Mesenchymal stem cell (in vitro differentiated cells and primary cell): ENCODE results near the gene GGT6. TPM values are rescaled to one million over a fixed set of nuclear protein-coding genes. Genes with fewer than 3 reads are reported as not detected.
A peak's percentile ranks its signal among the peaks of the same experiment; 100 is the strongest.

Experiments used
- DNase-seq: peaks from one replicate; pipeline ENCODE4 v3.0.0-alpha.2; 2013
- H2AFZ ChIP-seq: one replicate; pipeline ENCODE4 v1.6.1; 2013; ENCODE audit warnings: low read depth, mild to moderate bottlenecking, control low read depth, inconsistent platforms, low read length, moderate library complexity
- H2AK5ac ChIP-seq: 2 replicates; pipeline ENCODE4 v1.6.1; 2013; ENCODE audit warnings: low read length, moderate library complexity, mild to moderate bottlenecking, inconsistent platforms; ENCODE audit not compliant: severe bottlenecking
- H2BK120ac ChIP-seq: one replicate; pipeline ENCODE4 v1.6.1; 2013; ENCODE audit warnings: low read depth, mild to moderate bottlenecking, inconsistent platforms, low read length, moderate library complexity
- H2BK12ac ChIP-seq, 2 experiments: one replicate each; pipeline ENCODE4 v1.6.1; 2013; ENCODE audit warnings: inconsistent platforms in 2 of 2, low read length in 2 of 2, mild to moderate bottlenecking in 2 of 2, moderate library complexity in 2 of 2, control low read depth in 1 of 2
- H2BK15ac ChIP-seq: one replicate; pipeline ENCODE4 v1.6.1; 2013; ENCODE audit warnings: mild to moderate bottlenecking, low read depth, inconsistent platforms; ENCODE audit not compliant: poor library complexity, severe bottlenecking
- H2BK5ac ChIP-seq: 2 replicates; pipeline ENCODE4 v1.6.1; 2013; ENCODE audit warnings: low read depth, mild to moderate bottlenecking, low read length, control low read depth, inconsistent platforms; ENCODE audit not compliant: poor library complexity, severe bottlenecking
- H3K14ac ChIP-seq, 2 experiments: one replicate each; pipeline ENCODE4 v1.6.1; 2013; ENCODE audit warnings: inconsistent platforms in 2 of 2, low read length in 2 of 2, control low read depth in 1 of 2, mild to moderate bottlenecking in 1 of 2, moderate library complexity in 1 of 2
- H3K18ac ChIP-seq, 2 experiments: one replicate each; pipeline ENCODE4 v1.6.1; 2013; ENCODE audit warnings: inconsistent platforms in 2 of 2, low read length in 2 of 2, control low read depth in 1 of 2, low read depth in 1 of 2, mild to moderate bottlenecking in 1 of 2
- H3K23ac ChIP-seq, 2 experiments: one replicate each; pipeline ENCODE4 v1.6.1; 2013; ENCODE audit warnings: inconsistent platforms in 2 of 2, low read length in 2 of 2, mild to moderate bottlenecking in 2 of 2, moderate library complexity in 2 of 2, control low read depth in 1 of 2
- H3K27ac ChIP-seq: 2 replicates; pipeline ENCODE4 v1.5.1; 2013; ENCODE audit warnings: mild to moderate bottlenecking, moderate library complexity, low read length, control low read depth, inconsistent platforms; ENCODE audit not compliant: poor library complexity, severe bottlenecking
- H3K27me3 ChIP-seq, 2 experiments: 2 replicates each; pipeline versions ENCODE4 v1.6.1 to v1.7.0; 2013; ENCODE audit warnings: low read length in 2 of 2, mild to moderate bottlenecking in 2 of 2, moderate library complexity in 2 of 2, control low read depth in 1 of 2, inconsistent platforms in 1 of 2; ENCODE audit not compliant: control insufficient read depth in 1 of 2, insufficient read depth in 1 of 2
- H3K36me3 ChIP-seq, 2 experiments: 2 replicates each; pipeline versions ENCODE4 v1.6.1 to v1.7.0; 2013; ENCODE audit warnings: low read length in 2 of 2, control low read depth in 1 of 2, inconsistent platforms in 1 of 2, low read depth in 1 of 2, mild to moderate bottlenecking in 1 of 2; ENCODE audit not compliant: insufficient read depth in 2 of 2, control insufficient read depth in 1 of 2
- H3K4ac ChIP-seq, 2 experiments: one replicate each; pipeline ENCODE4 v1.6.1; 2013; ENCODE audit warnings: inconsistent platforms in 2 of 2, low read length in 2 of 2, mild to moderate bottlenecking in 2 of 2, moderate library complexity in 2 of 2, control low read depth in 1 of 2, low read depth in 1 of 2
- H3K4me1 ChIP-seq: 2 replicates; pipeline ENCODE4 v1.6.1; 2013; ENCODE audit warnings: low read depth, low read length, control low read depth; ENCODE audit not compliant: control insufficient read depth, insufficient read depth
- H3K4me2 ChIP-seq: 2 replicates; pipeline ENCODE4 v1.6.1; 2013; ENCODE audit warnings: low read length, mild to moderate bottlenecking, inconsistent platforms; ENCODE audit not compliant: poor library complexity, severe bottlenecking
- H3K4me3 ChIP-seq, 2 experiments: 2 replicates each; pipeline versions ENCODE4 v1.5.1 to v1.7.0; 2013; ENCODE audit warnings: low read length in 2 of 2, mild to moderate bottlenecking in 2 of 2, control low read depth in 1 of 2, low read depth in 1 of 2; ENCODE audit not compliant: insufficient read depth in 1 of 2
- H3K79me1 ChIP-seq: replicated peaks from 2 replicates; pipeline ENCODE4 v1.6.1; 2013; ENCODE audit warnings: mild to moderate bottlenecking, control low read depth, low read length, inconsistent platforms; ENCODE audit not compliant: poor library complexity, severe bottlenecking
- H3K9ac ChIP-seq: 2 replicates; pipeline ENCODE4 v1.7.0; 2013; ENCODE audit warnings: mild to moderate bottlenecking, low read length, moderate library complexity
- H3K9me3 ChIP-seq: 2 replicates; pipeline ENCODE4 v1.7.0; 2013; ENCODE audit warnings: mild to moderate bottlenecking, low read length; ENCODE audit not compliant: control insufficient read depth
- H4K8ac ChIP-seq: one replicate; pipeline ENCODE4 v1.6.1; 2013; ENCODE audit warnings: inconsistent platforms, mild to moderate bottlenecking, low read length, moderate library complexity
- H4K91ac ChIP-seq: one replicate; pipeline ENCODE4 v1.6.1; 2013; ENCODE audit warnings: mild to moderate bottlenecking, low read length, inconsistent platforms
- WGBS: methylation state at CpG from one replicate; pipeline ENCODE4 v1.1.7; 2013; ENCODE audit warnings: mixed read lengths; 5-methylcytosine and 5-hydroxymethylcytosine counted together
- polyA plus RNA-seq, 2 experiments: library from polyadenylated mRNA; stranded (reverse); fragments of 200-250 nt; gene quantifications; one replicate each; pipeline ENCODE4 v1.2.3, GENCODE V29; 2013

GGT6 gene, protein sequence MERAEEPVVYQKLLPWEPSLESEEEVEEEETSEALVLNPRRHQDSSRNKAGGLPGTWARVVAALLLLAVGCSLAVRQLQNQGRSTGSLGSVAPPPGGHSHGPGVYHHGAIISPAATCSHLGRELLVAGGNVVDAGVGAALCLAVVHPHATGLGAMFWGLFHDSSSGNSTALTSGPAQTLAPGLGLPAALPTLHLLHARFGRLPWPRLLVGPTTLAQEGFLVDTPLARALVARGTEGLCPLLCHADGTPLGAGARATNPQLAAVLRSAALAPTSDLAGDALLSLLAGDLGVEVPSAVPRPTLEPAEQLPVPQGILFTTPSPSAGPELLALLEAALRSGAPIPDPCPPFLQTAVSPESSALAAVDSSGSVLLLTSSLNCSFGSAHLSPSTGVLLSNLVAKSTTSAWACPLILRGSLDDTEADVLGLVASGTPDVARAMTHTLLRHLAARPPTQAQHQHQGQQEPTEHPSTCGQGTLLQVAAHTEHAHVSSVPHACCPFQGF
- not detected for polyA plus RNA-seq (2013, experiment 1 of 2)
- not detected for polyA plus RNA-seq (2013, experiment 2 of 2)

DNA sequence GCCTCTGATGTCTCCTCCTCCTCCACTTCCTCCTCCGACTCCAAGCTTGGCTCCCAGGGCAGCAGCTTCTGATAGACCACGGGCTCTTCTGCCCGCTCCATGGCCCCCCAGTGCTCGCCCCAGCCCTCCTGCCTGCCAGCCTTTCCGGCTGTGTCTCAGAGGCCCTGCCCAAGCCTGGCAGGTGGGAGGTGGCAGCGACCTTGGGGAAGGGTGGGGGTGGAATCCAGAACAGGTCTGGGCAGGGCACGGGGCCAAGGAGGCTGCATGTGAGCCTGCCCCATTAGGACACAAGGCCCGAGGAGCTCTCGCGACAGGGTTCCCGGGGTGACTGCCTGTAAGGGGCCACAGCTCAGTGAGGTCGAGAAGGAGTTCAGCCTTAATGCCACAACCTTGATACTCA is at the start of gene GGT6:
GGT6 (minus strand) TSS at position 157 of the 400 bp plus-strand sequence; CDS start at position 101, 56 bp downstream.
- Histone ChIP-seq H3K23ac (no peak within 1 kb of the TSS), H3K4me1 (peaks cover 12% of the 10 kb centered on the region), H2BK120ac (no peak within 1 kb of the TSS), H2BK12ac (no peak within 1 kb of the TSS), H3K14ac (no peak within 1 kb of the TSS), H2AK5ac (no peak within 1 kb of the TSS), H4K8ac (no peak within 1 kb of the TSS), H4K91ac (no peak within 1 kb of the TSS), H3K36me3 (no peaks in the 10 kb centered on the region), H2BK5ac (no peak within 1 kb of the TSS), H3K4me3 (no peak within 1 kb of the TSS), H2BK15ac (no peak within 1 kb of the TSS), H3K9ac (peak within 1 kb of the TSS; percentile 12), H3K27ac (no peak within 1 kb of the TSS), H3K18ac (no peak within 1 kb of the TSS), H3K4ac (no peak within 1 kb of the TSS), H3K4me2 (no peak within 1 kb of the TSS), H3K27me3 (peaks cover 0 to 19% of the 10 kb centered on the region in 2 experiments), H3K9me3 (no peaks in the 10 kb centered on the region), H3K79me1 (no peaks in the 10 kb centered on the region), H2AFZ (no peak within 1 kb of the TSS)
- 91% methylated on average over 12 of the region's 12 CpGs for WGBS
- DNase-seq, result no peak

DNA sequence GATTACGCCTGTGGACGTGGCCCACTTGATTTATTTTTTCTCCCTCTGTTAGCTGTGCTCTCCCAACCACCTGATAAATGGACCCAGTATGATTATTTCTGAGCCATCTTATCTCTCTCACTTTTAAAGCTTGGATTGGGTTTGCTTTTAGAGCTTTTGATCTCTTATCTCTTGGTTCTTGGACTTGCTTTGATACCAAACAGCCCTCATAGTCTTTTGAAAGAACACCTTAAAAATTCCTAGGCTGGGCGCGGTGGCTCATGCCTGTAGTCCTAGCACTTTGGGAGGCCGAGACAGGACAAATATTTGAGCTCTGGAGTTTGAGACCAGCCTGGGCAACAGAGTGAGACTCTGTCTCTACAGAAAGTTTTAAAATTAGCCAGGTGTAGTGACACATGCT is 49.8 kb upstream of the GGT6 start:
- Histone ChIP-seq H3K4me2 (no peak overlapping the region), H3K18ac (no peak overlapping the region)

DNA sequence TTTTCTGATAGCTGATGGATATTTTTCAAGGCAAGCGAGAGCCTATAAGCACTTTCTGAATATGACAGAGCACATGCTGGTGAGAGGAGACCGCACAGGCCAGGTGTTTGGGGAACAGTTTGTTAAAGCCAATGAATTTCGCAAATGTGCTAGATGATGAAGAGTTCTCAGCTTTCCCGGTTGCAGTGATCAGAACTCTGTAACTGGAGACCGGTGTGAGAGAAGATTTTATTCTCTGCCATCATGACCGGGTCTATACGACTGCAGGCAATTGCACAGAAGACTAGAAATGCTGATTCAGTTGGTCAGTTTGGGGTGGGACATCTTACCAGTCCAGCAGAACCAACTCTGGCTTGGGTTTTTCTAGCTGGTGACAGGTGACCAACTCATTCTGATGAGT is 49.4 kb upstream of the GGT6 start:
- WGBS, result 95% methylated on average over 7 of the region's 7 CpGs
- no peak overlapping the region for H3K4ac ChIP-seq
- no peak overlapping the region for H2BK120ac ChIP-seq
- no peaks in the 10 kb centered on the region for H3K36me3 ChIP-seq
- no peak overlapping the region for H3K23ac ChIP-seq
- no peak overlapping the region for H3K14ac ChIP-seq
- no peak overlapping the region for H2BK15ac ChIP-seq
- H3K18ac ChIP-seq, result no peak overlapping the region
- peaks cover 18% of the 10 kb centered on the region for H3K4me1 ChIP-seq
- H3K9ac ChIP-seq, result no peak overlapping the region
- DNase-seq, result no peak
- no peak overlapping the region for H2BK12ac ChIP-seq
- no peak overlapping the region for H2AFZ ChIP-seq
- H2BK5ac ChIP-seq, result no peak overlapping the region
- no peak overlapping the region for H3K4me2 ChIP-seq
- no peak overlapping the region for H3K4me3 ChIP-seq
- H3K9me3 ChIP-seq, result no peaks in the 10 kb centered on the region
- no peaks in the 10 kb centered on the region for H3K79me1 ChIP-seq
- no peak overlapping the region for H4K8ac ChIP-seq
- no peak overlapping the region for H4K91ac ChIP-seq
- peaks cover 4 to 20% of the 10 kb centered on the region in 2 experiments for H3K27me3 ChIP-seq
- H3K27ac ChIP-seq, result no peak overlapping the region
- no peak overlapping the region for H2AK5ac ChIP-seq

More for the DNA sequence above, 49.8 kb upstream of the GGT6 start:
- Histone ChIP-seq H2BK12ac (no peak overlapping the region), H3K4me3 (no peak overlapping the region), H3K36me3 (no peaks in the 10 kb centered on the region), H3K9ac (no peak overlapping the region), H2AFZ (no peak overlapping the region), H2AK5ac (no peak overlapping the region), H4K91ac (no peak overlapping the region), H3K4me1 (peaks cover 17% of the 10 kb centered on the region), H3K27ac (no peak overlapping the region), H3K23ac (no peak overlapping the region), H3K27me3 (peaks cover 4 to 20% of the 10 kb centered on the region in 2 experiments), H3K79me1 (no peaks in the 10 kb centered on the region), H2BK15ac (no peak overlapping the region), H2BK120ac (no peak overlapping the region), H3K9me3 (no peaks in the 10 kb centered on the region), H4K8ac (no peak overlapping the region), H2BK5ac (no peak overlapping the region), H3K14ac (no peak overlapping the region), H3K4ac (no peak overlapping the region)
- 89% methylated on average over 5 of the region's 5 CpGs for WGBS
- no peak for DNase-seq

DNA sequence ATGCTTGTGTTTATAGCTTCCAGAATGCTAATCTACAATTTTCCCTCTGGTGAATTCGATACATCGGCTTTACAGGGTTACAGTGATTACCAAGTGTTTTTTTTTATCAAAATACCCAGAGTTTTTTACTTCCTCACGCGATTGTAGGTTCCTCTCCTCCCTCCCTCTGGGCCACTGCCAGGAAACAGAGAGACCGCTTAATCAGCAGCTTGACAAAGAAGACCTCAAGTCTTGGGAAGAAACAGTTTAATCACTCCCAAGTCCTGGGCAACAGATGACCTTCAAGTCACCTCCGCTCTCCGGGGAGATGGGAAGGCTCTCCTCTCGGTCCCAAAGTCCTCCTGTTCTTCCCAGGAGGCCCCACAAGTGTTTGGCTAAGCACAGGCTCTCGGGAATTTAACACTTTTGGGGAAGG is 47.4 kb upstream of the GGT6 start:
- H3K4ac ChIP-seq, result no peak overlapping the region
- peak overlapping the region; percentile 18 for H3K4me2 ChIP-seq
- peak overlapping the region; percentile 69 for H3K9ac ChIP-seq
- no peak overlapping the region for H2BK15ac ChIP-seq
- H2BK5ac ChIP-seq, result peak overlapping the region; percentile 74
- no peaks in the 10 kb centered on the region for H3K36me3 ChIP-seq
- no peak overlapping the region for H2BK120ac ChIP-seq
- DNase-seq, result peak; percentile 65
- no peak overlapping the region for H2AK5ac ChIP-seq
- no peak overlapping the region for H3K14ac ChIP-seq
- peak overlapping the region in 1 of 2 experiments; percentile 38 for H3K4me3 ChIP-seq
- no peak overlapping the region for H2BK12ac ChIP-seq
- H3K4me1 ChIP-seq, result peaks cover 27% of the 10 kb centered on the region
- 35% methylated on average over 8 of the region's 9 CpGs for WGBS
- no peak overlapping the region for H4K8ac ChIP-seq
- no peak overlapping the region for H2AFZ ChIP-seq
- H3K27me3 ChIP-seq, result peaks cover 0 to 20% of the 10 kb centered on the region in 2 experiments
- H3K18ac ChIP-seq, result no peak overlapping the region
- H3K79me1 ChIP-seq, result no peaks in the 10 kb centered on the region
- H3K23ac ChIP-seq, result no peak overlapping the region
- H3K9me3 ChIP-seq, result no peaks in the 10 kb centered on the region
- no peak overlapping the region for H4K91ac ChIP-seq
- H3K27ac ChIP-seq, result peak overlapping the region; percentile 76
